ENCODE measurements around the gene DESI2.

- no peak for TF ChIP-seq PATZ1 (CRISPR knock-in tag; IDR thresholded peaks at IDR 0.05; ENCODE audit: borderline replicate concordance)
- no peak for TF ChIP-seq ZNF8 (CRISPR knock-in tag; IDR thresholded peaks at IDR 0.05)
- TF ChIP-seq SNAI2 (CRISPR knock-in tag; IDR thresholded peaks at IDR 0.05): no peak
- TF ChIP-seq ZFP30 (CRISPR knock-in tag; IDR thresholded peaks at IDR 0.05): no peak
- no peak for TF ChIP-seq ARNTL (CRISPR knock-in tag; IDR thresholded peaks at IDR 0.05; ENCODE audit: borderline replicate concordance, low read depth)
- no peak for TF ChIP-seq CSRNP3 (CRISPR knock-in tag; IDR thresholded peaks at IDR 0.05)
- no peak for TF ChIP-seq BACH2 (CRISPR knock-in tag; IDR thresholded peaks at IDR 0.05; ENCODE audit: borderline replicate concordance)
- TF ChIP-seq TOX (CRISPR knock-in tag; IDR thresholded peaks at IDR 0.05; ENCODE audit: borderline replicate concordance): no peak
- TF ChIP-seq TCF4 (CRISPR knock-in tag; IDR thresholded peaks at IDR 0.05; ENCODE audit: borderline replicate concordance): no peak
- no peak for TF ChIP-seq OSR1 (CRISPR knock-in tag; IDR thresholded peaks at IDR 0.05)
- TF ChIP-seq TSHZ2 (CRISPR knock-in tag; IDR thresholded peaks at IDR 0.05): no peak
- TF ChIP-seq RARB (CRISPR knock-in tag; IDR thresholded peaks at IDR 0.05): no peak
- no peak for TF ChIP-seq ZNF70 (CRISPR knock-in tag; IDR thresholded peaks at IDR 0.05)
- no peak for TF ChIP-seq ZNF565 (CRISPR knock-in tag; conservative IDR thresholded peaks at IDR 0.05; ENCODE audit: low read depth)
These were observed 22.2 kb downstream of the DESI2 start for GRCh38 chr1:244675167-244675566.

All from SK-N-SH treated with all-trans-retinoic acid at 6 μM for 48 hours (cell line).